ENCODE measurements around the gene ASIC2.

- TF ChIP-seq CTCF (IDR thresholded peaks at IDR 0.05; ENCODE audit: low read length) (no peak), EZH2 (IDR thresholded peaks at IDR 0.05; ENCODE audit: borderline replicate concordance, low read length) (no peak)
Observed at GRCh38 chr17:33109336-33110072, 183.6 kb downstream of the ASIC2 start.

Measured in OCI-LY1 (cell line).